K562 (cell line): Measurements from ENCODE around the gene MPLKIP. TPM values are rescaled to one million over a fixed set of nuclear protein-coding genes. Genes with fewer than 3 reads are reported as not detected.

Source experiments
- AFF4 ChIP-seq: sonication (generic); formaldehyde crosslinking; IDR thresholded peaks from 2 replicates; pipeline ENCODE4 v1.8.0; 2023; ENCODE audit warnings: mild to moderate bottlenecking, missing genetic modification reagents
- BRCA1 ChIP-seq, 2 experiments: fragments of 450-650 bp in 1 of 2; sonication (generic) in 1 of 2; formaldehyde crosslinking in 1 of 2; IDR thresholded peaks; 2 replicates each; pipeline versions ENCODE4 v1.5.0 to v1.6.1; 2017 to 2020; ENCODE audit warnings: mild to moderate bottlenecking in 1 of 2, missing genetic modification reagents in 1 of 2
- CBFA2T3 ChIP-seq: fragments of 450-650 bp; IDR thresholded peaks from 2 replicates; pipeline ENCODE4 v1.6.1; 2017
- E2F4 ChIP-seq: sonication (generic); formaldehyde crosslinking; IDR thresholded peaks from 2 replicates; pipeline ENCODE4 v1.8.0; 2022; ENCODE audit warnings: mild to moderate bottlenecking, low read depth, missing genetic modification reagents
- HNRNPL ChIP-seq: fragments of 200-400 bp; formaldehyde crosslinking; IDR thresholded peaks from 2 replicates; pipeline ENCODE4 v1.6.1; 2017; ENCODE audit warnings: low read depth, mild to moderate bottlenecking, low read length
- POLR2B ChIP-seq: fragments of 450-650 bp; IDR thresholded peaks from 2 replicates; pipeline ENCODE4 v1.6.1; 2018; ENCODE audit warnings: low read depth; ENCODE audit not compliant: partially characterized antibody
- TAF9B ChIP-seq: fragments of 450-650 bp; IDR thresholded peaks from 2 replicates; pipeline ENCODE4 v1.6.1; 2018; ENCODE audit warnings: mild to moderate bottlenecking; ENCODE audit not compliant: partially characterized antibody
- ZBTB43 ChIP-seq: sonication (generic); formaldehyde crosslinking; IDR thresholded peaks from 2 replicates; pipeline ENCODE4 v1.8.0; 2023; ENCODE audit warnings: mild to moderate bottlenecking, missing genetic modification reagents
- ZFP91 ChIP-seq: sonication (generic); formaldehyde crosslinking; IDR thresholded peaks from 2 replicates; pipeline ENCODE4 v1.8.0; 2022; ENCODE audit warnings: mild to moderate bottlenecking, missing genetic modification reagents
- polyA plus RNA-seq, 8 experiments: library from polyadenylated mRNA; depleted of rRNA in 4 of 8; stranded (reverse) in 5 of 8; unstranded in 3 of 8; fragments of >200 nt; fragmentation: Nextera tagmentation in 2 of 8; fragmentation: Illumina TruSeq in 1 of 8; extraction: Ambion mirVana in 2 of 8; extraction: Trizol in 1 of 8; gene quantifications; 2 replicates each; pipeline versions ENCODE4 v1.2.1 to v1.2.3, GENCODE V29; 2011 to 2014; ENCODE audit warnings: inconsistent platforms in 1 of 8, missing spikeins in 1 of 8
- total RNA-seq, 7 experiments: library from RNA; depleted of rRNA in 6 of 7; stranded (reverse); fragments of >200 nt in 6 of 7; fragmentation: Illumina TruSeq in 2 of 7; extraction: Trizol in 2 of 7; gene quantifications; 2 replicates each; pipeline versions ENCODE4 v1.2.1 to v1.2.3, GENCODE V29; 2011 to 2021; ENCODE audit warnings: low replicate concordance in 1 of 7
- TF ChIP-seq, protein P1 (sequence below), 2 experiments: fragments of 150-350 bp in 1 of 2; IDR thresholded peaks; 2 replicates each; pipeline ENCODE4 v1.6.1; 2012 to 2016; ENCODE audit warnings: low read depth in 2 of 2, low read length in 2 of 2, mild to moderate bottlenecking in 1 of 2, moderate library complexity in 1 of 2
- TF ChIP-seq, protein P2 (sequence below): fragments of 450-650 bp; IDR thresholded peaks from 2 replicates; pipeline ENCODE4 v1.6.1; 2014; ENCODE audit warnings: low read depth, mild to moderate bottlenecking, moderate library complexity, borderline replicate concordance

Gene MPLKIP
- total and polyA plus RNA-seq, 9 of the 15 experiments (the other 6 are each of a cell fraction or from before 2014, with no cell fraction given) = 5.6 to 127 (median 44.2) TPM

GRCh38 chr7:40134428-40135316 is at the start of gene MPLKIP, which contains the start of gene SUGCT (continued):
- TF ChIP-seq AFF4 (peak; percentile 85; the same call in 1 of the 2 replicates), POLR2B (peak; percentile 79), TAF9B (peak; percentile 98), HNRNPL (peak; percentile 89), ZFP91 (CRISPR knock-in tag) (0 out of 2 replicates have a peak, but pooled peaks have one; percentile 23), ZBTB43 (no peak), E2F4 (CRISPR knock-in tag) (no peak), CBFA2T3 (no peak), BRCA1 (IDR thresholded peaks at IDR 0.05) (no peak), BRCA1 (CRISPR knock-in tag; IDR thresholded peaks at IDR 0.05) (no peak)
- TF ChIP-seq, protein P1, sequence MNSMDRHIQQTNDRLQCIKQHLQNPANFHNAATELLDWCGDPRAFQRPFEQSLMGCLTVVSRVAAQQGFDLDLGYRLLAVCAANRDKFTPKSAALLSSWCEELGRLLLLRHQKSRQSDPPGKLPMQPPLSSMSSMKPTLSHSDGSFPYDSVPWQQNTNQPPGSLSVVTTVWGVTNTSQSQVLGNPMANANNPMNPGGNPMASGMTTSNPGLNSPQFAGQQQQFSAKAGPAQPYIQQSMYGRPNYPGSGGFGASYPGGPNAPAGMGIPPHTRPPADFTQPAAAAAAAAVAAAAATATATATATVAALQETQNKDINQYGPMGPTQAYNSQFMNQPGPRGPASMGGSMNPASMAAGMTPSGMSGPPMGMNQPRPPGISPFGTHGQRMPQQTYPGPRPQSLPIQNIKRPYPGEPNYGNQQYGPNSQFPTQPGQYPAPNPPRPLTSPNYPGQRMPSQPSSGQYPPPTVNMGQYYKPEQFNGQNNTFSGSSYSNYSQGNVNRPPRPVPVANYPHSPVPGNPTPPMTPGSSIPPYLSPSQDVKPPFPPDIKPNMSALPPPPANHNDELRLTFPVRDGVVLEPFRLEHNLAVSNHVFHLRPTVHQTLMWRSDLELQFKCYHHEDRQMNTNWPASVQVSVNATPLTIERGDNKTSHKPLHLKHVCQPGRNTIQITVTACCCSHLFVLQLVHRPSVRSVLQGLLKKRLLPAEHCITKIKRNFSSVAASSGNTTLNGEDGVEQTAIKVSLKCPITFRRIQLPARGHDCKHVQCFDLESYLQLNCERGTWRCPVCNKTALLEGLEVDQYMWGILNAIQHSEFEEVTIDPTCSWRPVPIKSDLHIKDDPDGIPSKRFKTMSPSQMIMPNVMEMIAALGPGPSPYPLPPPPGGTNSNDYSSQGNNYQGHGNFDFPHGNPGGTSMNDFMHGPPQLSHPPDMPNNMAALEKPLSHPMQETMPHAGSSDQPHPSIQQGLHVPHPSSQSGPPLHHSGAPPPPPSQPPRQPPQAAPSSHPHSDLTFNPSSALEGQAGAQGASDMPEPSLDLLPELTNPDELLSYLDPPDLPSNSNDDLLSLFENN (IDR thresholded peaks at IDR 0.05; ENCODE audit: low read depth in 2 of 2, low read length in 2 of 2) = 0 out of 4 replicates have a peak, but pooled peaks of 1 of the 2 experiments have one; percentile 7
- TF ChIP-seq, protein P2, sequence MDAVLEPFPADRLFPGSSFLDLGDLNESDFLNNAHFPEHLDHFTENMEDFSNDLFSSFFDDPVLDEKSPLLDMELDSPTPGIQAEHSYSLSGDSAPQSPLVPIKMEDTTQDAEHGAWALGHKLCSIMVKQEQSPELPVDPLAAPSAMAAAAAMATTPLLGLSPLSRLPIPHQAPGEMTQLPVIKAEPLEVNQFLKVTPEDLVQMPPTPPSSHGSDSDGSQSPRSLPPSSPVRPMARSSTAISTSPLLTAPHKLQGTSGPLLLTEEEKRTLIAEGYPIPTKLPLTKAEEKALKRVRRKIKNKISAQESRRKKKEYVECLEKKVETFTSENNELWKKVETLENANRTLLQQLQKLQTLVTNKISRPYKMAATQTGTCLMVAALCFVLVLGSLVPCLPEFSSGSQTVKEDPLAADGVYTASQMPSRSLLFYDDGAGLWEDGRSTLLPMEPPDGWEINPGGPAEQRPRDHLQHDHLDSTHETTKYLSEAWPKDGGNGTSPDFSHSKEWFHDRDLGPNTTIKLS = peak; percentile 65; the same call in 1 of the 2 replicates
